GM11168 (cell line): ENCODE data around the gene VWA2.

Source experiments
- in situ Hi-C: fragments of 300-500 bp; cut with MboI; formaldehyde crosslinking; loops from one replicate; pipeline ENCODE4 v1.12.0; 2022; ENCODE audit warnings: low sequenced_read_pairs; ENCODE audit not compliant: unreplicated experiment

Gene VWA2

DNA sequence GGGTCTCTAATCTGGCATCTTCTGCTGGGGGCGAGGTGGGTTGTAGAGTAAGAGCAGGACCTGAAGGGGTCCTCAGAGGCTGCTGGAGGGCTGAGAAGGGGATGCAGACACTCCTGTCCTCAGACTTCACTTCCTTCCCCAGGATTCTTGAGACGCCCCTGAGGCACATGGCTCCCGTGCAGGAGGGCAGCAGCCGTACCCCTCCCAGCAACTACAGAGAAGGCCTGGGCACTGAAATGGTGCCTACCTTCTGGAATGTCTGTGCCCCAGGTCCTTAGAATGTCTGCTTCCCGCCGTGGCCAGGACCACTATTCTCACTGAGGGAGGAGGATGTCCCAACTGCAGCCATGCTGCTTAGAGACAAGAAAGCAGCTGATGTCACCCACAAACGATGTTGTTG is 52.0 kb downstream of the VWA2 start:
- in situ Hi-C loops, result no loop called here

DNA sequence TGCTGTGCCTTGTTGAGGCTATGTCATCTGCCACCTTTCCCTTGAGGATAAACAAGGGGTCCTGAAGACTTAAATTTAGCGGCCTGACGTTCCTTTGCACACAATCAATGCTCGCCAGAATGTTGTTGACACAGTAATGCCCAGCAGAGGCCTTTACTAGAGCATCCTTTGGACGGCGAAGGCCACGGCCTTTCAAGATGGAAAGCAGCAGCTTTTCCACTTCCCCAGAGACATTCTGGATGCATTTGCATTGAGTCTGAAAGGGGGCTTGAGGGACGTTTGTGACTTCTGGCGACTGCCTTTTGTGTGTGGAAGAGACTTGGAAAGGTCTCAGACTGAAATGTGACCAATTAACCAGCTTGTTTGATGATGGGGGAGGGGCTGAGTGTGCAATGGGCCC is 52.5 kb downstream of the VWA2 start:
- in situ Hi-C loops, result no loop called here

DNA sequence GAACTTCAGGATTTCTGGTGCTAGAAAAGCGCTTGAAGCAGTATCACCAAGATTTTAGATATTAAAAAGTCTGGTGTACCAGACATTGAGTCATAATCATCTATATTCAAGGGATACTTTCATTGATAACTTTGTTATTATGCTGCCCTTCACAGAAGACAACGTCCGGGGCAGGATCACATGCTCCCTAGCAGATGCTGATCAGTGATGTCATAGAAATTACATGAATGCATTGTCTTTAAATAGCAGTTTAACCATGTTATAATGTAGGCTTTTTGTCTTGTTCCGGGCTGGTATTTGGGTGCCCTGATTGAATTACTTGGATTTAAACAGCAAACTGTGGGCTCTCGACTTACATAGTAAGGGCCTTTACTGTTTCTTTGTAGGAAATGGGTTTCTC is 54.0 kb downstream of the VWA2 start:
- in situ Hi-C loops, result no loop called here

DNA sequence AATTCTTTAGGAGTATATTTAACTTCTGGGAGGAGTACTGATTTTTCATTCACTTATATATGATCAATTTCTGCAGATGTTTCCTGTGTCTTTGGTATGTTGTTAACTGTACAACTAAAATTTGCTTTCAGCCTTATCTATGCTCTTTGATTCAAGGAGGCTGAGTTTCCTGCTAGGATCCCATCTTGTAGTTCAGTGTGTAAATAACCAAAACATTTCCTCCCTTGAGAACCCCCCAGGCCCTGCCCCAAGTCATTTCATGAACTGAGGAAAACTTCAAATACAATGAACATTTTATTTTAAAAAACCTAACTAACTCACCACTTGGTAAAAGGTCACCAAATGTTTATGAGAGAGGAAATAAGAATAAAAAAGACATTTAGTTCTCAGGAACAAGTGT is 55.5 kb downstream of the VWA2 start:
- in situ Hi-C loops, result no loop called here

DNA sequence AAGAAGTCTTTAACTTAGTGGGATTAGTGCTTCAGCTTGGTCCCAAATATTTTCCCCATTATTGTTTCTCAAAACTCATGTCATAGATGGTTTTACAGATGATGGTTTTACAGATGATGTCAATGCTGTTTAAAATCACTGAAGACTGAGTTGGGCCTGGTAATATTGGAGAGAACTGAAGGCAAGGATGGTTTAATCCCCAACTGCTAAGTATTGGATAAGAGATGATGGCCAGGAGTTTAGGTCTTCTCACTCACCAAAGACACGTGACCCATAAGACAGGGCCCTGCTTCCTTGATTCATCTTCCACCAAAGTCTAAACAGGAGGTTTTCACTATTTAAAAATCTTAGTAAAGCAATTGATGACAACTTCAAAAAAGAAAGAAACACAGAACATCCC is 56.3 kb downstream of the VWA2 start:
- in situ Hi-C loops, result no loop called here

DNA sequence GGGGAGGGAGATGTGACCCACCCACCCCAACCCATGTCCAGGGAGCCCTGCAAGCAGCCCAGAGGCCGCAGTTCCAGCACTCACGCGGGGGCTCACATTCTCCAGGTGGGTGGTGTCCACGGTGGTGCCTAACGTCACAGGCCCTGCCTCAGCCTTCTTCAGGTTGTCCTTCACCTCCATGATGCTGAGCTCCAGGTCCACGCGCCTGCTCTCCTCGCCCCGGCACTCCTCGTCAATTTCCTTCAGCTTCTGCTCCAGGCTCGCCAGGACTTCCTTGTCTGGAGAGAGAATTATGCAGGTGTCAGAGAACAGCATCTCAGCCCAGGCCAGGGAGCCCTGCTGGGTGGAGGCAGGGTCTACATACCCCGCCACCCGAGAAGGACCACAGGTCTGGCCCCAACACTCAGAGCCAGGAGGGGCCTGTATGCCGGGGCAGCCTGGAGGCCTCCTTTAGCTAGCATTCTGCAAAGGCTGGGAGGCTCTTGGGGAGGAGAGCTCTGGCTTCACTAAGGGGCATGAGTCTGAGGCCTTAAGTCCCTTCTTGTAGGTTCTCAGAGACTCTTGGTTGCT is 58.2 kb downstream of the VWA2 start:
- in situ Hi-C loops, result no loop called here

DNA sequence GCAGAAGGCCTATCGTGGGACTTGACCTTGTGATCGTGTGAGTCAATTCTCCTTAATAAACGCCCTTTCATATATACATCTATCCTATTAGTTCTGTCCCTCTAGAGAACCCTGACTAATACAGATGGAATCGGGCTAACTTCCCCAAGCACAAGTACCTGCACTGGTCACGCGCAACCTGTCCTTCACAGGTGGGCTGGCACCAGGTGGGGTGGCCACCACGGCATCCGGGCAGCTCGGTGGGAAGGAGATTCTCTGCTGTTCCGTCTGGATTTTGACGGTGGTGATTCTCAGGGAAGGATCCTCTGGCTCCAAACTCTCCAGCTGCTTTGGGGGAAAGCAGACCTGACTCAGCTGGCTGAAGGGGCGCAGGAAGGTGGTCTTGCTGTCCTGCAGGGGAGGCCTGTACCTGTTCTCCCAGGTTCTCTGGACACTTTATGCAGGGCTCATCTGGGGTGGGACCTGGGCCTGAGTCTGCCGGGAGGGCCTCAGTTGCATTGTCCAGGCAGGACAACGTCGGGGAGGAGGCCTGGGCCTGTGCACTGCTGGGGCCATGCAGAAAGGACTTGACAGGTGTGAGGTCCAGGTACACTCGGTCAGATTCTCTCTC is 61.1 kb downstream of the VWA2 start:
- in situ Hi-C loops, result no loop called here

DNA sequence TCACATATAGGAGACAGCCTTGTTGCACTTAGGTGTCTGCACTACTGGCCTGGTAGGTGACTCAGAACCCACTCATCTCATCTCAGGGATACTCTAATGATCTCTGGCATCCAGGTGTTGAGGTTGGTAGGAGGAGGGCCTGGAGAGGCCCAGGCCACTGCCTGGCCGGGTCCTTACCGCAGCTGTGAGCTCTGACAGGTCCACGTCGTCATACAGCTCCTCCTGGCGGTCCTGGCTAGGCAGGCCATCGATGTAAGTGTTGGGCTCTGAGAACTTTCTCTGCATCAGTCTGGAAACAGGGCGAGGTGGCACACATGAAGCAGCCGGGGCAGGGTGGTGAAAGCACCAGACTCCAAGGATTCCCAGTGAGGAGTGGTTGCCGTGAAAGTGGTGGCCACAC is 62.1 kb downstream of the VWA2 start:
- in situ Hi-C loops, result no loop called here

DNA sequence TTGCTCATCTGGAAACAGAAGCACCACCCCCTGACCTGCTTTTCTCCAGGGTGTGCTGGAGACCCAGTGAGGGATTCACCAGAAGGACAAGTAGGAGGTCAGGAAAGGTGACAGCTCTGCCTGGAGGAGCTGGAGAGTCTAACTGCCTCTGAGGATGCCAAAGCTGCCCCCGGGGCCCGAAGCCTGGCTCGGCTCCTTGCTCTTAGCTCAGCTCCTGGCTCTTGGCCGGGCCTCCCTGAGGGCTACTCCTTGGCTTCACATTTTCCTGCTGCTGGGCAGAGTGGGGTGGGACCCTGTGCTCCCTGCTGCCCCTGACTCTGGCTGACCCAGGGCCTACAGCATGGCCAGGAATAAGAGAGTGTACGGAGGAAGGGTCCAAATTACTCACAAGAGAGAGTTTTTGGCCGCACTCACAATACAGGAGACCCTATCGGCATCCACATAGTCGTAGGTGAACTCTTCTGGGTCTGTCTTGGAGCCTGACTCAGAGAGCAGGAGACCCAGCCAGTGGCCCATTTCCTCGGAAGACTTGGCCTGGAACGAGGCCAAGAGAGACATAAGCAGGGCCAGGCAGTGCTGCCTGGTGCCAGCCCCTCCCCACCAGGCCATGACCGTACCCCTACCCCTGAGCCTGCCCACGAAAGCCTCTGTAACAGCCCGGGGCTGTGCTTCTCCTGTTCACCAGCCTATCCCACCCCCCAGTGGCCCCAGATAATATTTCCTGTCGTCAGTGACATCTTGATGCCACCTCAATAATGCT is 63.1 kb downstream of the VWA2 start:
- in situ Hi-C loops, result no loop called here

DNA sequence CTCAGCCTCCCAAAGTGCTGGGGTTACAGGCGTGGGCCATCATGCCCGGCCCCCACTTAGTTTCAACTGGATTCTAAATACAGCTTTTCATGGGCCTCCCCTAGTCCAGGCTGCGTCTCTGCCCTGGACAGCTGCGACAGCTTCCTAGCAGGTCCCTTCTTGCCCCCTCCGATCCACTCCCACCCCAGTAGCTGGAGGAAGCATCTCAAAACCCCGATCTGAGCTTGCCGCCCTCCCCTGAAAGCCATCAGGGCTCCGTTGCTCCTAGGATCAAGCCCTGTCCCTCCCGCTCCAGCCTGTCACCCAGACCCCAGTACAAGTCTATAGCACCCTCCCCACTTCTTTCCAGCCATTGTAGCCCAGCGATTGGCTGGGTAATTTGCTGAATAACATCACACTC is 64.5 kb downstream of the VWA2 start:
- in situ Hi-C loops, result no loop called here

DNA sequence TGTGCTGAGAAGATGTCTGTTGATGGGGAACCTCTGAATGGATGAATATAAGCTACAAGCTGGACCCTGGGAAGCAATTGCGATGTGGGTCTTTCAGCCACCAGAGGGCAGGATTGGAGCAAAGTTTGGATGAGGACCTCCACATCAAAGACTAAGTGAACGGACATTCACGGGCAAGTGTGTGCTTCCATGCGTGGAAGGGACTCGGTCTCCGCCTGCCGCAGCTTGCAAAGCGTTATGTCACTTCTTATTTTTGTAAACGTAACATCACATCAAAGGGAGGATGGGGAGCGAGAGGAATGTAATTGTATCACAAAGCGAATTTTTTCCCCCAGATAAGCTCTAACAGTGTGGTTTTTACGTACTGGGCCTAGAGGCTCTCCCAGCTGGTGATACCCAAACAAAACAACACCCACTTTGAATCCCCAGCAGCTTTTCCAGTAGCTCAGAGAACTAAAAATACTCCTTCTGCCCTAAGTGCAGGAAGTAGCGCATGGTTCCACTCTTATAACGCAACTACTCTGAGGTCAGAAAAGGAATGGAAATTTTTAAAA is 65.0 kb downstream of the VWA2 start:
- in situ Hi-C loops, result no loop called here

DNA sequence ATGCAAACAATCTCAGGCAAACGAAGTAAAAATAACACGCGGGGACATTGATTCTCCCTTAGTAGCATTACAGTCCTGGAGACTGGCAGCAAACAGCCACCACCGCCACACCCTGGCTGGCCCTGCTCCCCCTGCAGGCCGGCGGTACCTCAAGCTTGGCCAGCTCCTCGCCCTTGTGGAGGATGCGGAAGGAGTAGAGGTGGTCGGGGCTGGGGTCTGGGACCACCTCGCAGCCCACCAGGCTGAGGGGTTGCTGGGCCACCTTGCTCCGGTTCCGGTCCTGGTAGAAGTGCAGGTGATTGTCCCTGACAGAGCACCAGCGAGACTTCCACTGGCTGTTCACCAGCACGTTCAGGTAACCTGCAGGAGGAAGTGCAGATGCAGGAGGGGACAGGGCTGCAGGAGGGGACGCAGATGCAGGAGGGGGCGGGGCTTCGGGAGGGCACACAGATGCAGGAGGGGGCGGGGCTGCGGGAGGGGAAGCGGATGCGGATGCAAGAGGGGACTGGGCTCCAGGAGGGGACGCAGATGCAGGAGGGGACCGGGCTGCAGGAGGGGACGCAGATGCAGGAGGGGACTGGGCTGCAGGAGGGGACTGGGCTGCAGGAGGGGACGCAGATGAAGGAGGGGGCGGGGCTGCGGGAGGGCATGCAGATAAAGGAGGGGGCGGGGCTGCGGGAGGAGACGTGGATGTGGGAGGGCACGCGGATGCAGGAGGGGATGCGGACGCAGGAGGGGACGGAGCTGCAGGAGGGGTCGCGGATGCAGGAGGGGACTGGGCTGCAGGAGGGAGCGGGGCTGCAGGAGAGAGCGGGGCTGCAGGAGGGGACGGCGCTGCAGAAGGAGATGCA is 65.7 kb downstream of the VWA2 start:
- in situ Hi-C loops, result no loop called here

DNA sequence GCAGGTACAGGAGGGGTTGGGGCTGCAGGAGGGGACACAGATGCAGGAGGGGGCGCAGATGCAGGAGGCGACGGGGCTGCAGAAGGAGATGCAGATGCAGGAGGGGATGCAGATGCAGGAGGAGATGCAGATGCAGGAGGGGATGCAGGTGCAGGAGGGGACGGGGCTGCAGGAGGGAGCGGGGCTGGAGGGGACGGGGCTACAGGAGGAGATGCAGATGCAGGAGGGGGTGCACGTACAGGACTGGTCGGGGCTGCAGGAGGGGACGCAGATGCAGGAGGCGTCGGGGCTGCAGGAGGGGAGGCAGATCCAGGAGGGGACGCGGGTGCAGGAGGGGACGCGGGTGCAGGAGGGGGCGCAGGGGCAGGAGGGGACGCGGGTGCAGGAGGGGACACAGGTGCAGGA is 66.5 kb downstream of the VWA2 start:
- in situ Hi-C loops, result no loop called here

DNA sequence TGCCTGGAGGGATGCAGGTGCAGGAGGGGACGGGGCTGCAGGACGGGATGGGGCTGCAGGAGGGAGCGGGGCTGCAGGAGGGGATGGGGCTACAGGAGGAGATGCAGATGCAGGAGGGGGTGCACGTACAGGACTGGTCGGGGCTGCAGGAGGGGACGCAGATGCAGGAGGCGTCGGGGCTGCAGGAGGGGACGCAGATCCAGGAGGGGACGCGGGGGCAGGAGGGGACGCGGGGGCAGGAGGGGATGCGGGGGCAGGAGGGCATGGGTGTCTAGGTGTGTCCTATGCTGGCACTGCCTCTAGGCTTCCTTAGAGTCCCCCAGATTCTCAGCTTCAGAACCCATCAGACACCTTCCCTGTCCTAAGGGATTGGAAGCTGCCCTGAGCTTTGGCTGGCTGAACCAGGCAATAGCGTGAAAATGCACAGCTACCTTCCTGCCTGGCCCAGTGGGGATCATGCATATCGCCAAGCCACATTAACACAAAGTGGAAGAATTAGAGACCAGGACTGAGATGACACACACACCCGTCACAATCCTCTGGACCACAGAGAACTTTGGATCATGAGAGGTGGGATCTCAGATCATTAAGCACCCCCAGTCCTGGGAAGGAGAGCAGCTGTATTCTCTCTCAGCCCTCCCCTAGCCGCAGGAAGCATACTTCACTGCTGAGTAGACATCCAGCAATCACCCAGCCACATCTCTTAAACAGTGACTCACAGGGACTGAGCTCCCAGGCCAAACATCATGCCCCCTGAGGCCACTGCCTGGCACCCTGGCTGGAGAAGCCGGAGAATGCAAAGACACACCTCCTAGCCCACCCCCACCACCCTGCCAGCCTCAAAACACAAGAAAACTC is 67.3 kb downstream of the VWA2 start:
- in situ Hi-C loops, result no loop called here

DNA sequence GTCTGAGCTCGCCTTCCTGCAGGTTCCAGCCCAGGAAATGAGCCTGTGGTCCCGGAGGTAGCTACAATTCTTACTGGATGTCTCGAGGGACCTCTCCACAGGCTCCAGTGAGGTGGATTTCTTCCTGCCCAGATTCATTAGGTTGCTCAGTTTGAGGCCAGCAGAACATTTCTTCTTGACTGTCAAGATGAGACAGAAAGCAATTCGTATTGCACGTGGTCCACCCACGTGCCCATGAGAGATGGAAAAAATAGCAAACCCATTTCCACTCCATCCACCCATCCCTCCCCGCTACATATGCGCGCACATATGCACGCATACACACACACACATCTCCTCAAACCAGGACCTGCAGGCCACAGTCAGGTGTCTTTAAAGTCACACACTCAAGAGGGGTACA is 68.7 kb downstream of the VWA2 start:
- in situ Hi-C loops, result no loop called here

DNA sequence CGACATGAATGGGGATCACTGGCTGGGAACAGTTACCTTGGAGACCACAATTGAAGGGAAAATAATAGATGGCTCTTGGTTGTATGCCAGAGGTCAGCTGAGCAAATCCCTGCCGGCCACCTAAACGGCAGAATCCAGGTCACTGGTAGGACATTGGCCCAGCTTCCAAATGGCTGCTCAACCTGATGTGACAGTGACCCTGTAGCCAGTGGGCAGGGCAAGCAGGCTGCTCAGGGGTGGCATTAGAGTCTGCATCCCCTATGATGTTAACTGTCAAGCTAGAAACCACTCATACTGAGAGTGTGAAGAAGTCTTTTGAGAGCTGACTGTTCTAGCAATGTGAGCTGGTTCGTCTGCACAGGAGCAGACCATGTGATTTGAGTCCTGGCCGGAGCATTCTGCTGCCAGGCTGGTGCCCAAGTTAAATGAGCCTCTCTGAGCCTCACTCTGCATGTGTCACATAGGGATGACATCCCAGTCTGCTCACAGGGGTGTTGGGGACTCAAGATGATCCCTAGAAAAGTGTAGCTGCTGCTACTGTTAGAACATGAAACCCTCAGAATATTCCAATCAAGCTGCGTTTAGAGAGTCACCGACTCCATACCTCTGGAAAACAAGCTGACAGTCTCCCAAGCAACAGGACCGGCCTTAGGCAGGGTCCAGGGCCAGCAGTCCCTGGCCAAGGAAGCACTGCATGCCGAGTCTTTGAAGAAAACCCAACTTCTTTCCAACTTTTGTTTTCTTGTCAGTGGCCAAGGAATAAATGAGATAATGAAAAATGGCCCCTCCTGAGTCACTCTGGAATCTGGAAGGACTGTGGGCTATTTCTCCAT is 69.7 kb downstream of the VWA2 start:
- in situ Hi-C loops, result no loop called here

DNA sequence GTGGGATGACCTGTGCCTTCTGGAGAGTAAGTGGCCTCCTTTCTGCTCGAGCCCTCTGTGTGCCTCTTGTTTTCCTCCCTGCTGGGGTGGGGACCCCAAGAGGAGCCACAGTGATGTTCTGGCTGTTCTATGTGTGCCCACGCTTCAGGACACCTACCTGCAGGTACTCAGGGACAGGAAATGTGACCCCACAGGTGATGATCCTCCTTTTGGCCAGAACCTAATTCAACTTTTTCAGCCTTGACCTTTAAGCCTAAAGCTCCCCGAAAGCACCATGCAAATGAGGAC is 70.3 kb downstream of the VWA2 start:
- in situ Hi-C loops, result no loop called here

DNA sequence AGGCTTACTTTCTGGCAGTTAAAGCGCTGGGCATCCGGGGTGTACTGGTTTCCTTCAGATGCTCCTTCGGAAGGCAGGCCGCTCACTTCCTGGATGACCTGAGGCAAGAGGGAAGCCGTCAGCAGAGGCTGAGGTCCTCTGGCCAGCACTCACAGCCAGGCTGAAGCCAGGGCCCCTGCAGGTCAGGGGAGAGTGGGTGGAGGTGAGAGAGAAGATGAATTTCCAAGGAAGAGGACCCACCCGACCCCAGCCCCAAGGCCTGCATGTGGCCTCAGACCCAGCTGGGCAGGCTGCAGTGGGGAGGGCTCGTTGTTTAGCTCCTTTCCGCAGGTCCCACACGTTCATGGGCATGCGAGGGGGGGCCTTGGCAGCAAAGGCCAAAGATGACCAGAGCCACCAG is 71.3 kb downstream of the VWA2 start:
- in situ Hi-C loops, result no loop called here

DNA sequence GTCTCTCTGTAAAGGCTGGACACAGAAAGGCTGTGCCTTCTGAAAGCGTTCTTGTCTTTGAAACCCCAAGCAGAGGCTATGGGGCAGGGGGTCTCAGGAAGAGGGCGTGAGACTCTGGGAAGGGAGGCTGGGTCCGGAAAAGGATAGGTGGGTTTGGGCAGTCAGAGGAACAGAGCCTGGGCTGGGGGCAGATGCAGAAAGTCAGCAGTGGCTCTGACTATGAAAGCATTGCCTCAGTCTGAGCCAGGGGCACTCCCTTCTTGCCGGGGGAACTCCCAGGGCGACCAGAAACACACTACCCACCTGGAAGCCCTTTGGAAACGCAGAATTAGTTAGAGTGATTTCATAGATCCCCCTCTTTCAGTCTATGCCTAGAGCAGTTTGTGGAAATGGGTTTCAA is 72.0 kb downstream of the VWA2 start:
- in situ Hi-C loops, result no loop called here
